ENCODE measurements around the gene OPHN1. TPM values are rescaled to one million over a fixed set of nuclear protein-coding genes. Genes with fewer than 3 reads are reported as not detected.

The OPHN1 gene, protein sequence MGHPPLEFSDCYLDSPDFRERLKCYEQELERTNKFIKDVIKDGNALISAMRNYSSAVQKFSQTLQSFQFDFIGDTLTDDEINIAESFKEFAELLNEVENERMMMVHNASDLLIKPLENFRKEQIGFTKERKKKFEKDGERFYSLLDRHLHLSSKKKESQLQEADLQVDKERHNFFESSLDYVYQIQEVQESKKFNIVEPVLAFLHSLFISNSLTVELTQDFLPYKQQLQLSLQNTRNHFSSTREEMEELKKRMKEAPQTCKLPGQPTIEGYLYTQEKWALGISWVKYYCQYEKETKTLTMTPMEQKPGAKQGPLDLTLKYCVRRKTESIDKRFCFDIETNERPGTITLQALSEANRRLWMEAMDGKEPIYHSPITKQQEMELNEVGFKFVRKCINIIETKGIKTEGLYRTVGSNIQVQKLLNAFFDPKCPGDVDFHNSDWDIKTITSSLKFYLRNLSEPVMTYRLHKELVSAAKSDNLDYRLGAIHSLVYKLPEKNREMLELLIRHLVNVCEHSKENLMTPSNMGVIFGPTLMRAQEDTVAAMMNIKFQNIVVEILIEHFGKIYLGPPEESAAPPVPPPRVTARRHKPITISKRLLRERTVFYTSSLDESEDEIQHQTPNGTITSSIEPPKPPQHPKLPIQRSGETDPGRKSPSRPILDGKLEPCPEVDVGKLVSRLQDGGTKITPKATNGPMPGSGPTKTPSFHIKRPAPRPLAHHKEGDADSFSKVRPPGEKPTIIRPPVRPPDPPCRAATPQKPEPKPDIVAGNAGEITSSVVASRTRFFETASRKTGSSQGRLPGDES
- polyA plus RNA-seq (2013), result 4.2 and 6.3 TPM in 2 replicates

DNA sequence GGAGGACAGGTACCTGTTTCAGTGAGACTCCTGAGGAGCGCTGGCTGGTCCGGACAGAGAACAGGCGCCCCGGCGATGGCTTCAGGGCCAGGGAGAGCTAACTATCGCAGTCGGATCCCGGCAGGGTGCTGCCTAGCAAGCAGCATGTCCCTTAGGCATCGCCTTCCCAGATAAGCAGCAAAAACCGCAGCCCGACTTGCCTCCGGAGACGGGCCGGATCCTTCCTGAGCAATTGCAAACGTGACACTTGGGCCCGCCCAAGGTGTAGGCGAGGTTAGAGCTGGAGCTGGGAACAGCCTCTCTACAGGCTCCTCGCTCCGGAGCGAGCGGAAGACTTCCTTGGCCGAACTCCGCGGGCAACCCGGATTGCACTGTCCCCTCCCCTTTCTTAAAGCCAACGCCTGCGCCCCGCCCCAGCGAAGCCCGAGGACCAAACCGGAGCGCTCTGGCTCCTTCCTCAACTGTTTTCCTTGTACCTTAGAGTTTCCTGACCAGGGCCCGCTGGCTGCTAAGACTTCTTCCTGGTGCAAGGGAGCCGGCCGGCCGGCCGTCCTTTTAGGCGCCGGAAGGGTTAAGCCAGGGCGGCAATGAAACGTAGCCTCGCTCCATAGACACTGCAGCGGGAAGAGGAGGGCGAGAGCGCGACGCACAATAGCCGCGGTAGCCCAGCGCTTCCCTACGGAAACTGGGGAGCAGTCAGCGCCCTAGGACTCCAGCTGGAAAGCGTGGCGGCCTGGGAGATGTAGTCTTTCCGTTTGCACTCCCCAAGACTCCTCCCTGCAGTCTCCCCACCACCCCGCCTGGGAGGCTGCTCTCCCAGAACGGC is at the start of gene OPHN1:
OPHN1 (minus strand) TSS at position 341 of the 826 bp plus-strand sequence. CDS start 475 bp downstream, outside the sequence.
- no CpG with 5 or more reads among the region's 57 CpGs for WGBS (ENCODE audit: extremely low coverage, insufficient coverage, insufficient read length)
- Histone ChIP-seq H2BK5ac (ENCODE audit: low read depth, low read length, poor library complexity) (peak within 1 kb of the TSS; percentile 28), H3K79me2 (ENCODE audit: control insufficient read depth, insufficient read depth, low read length, poor library complexity) (no peaks in the 10 kb centered on the region), H3K4ac (ENCODE audit: low read depth, low read length) (no peak within 1 kb of the TSS), H4K8ac (ENCODE audit: low read depth, low read length) (peak within 1 kb of the TSS; percentile 72), H2AFZ (ENCODE audit: insufficient read depth, low read length, poor library complexity) (peak within 1 kb of the TSS; percentile 45), H3K36me3 (ENCODE audit: control insufficient read depth in 1 of 2, insufficient read depth in 2 of 2, low read length in 2 of 2) (no peaks in the 10 kb centered on the region), H3K23ac (ENCODE audit: low read length) (no peak within 1 kb of the TSS), H3K9me3 (ENCODE audit: insufficient read depth, low read depth, low read length) (peaks cover 2% of the 10 kb centered on the region), H2BK120ac (ENCODE audit: insufficient read depth, low read length, poor library complexity) (peak within 1 kb of the TSS; percentile 82), H3K4me2 (ENCODE audit: low read length) (peak within 1 kb of the TSS; percentile 84), H2BK12ac (ENCODE audit: low read length) (no peak within 1 kb of the TSS), H3K4me3 (ENCODE audit: low read depth, low read length) (peak within 1 kb of the TSS; percentile 75), H3K79me1 (ENCODE audit: low read length) (peaks cover 4% of the 10 kb centered on the region), H4K12ac (ENCODE audit: low read depth, low read length) (peak within 1 kb of the TSS; percentile 61), H3K14ac (ENCODE audit: low read length) (peak within 1 kb of the TSS; percentile 4), H2AK5ac (ENCODE audit: low read length) (no peak within 1 kb of the TSS), H3K18ac (ENCODE audit: low read length) (peak within 1 kb of the TSS; percentile 32), H3K27ac (ENCODE audit: low read depth, low read length) (peak within 1 kb of the TSS; percentile 73), H4K91ac (ENCODE audit: low read depth, low read length) (peak within 1 kb of the TSS; percentile 50), H3K9ac (ENCODE audit: low read length) (no peak within 1 kb of the TSS), H3K4me1 (ENCODE audit: control insufficient read depth in 1 of 2, insufficient read depth in 2 of 2, low read length in 2 of 2) (peaks cover 0 to 4% of the 10 kb centered on the region in 2 experiments), H3K27me3 (ENCODE audit: insufficient read depth, low read length) (no peaks in the 10 kb centered on the region)
- peak; percentile 75 to 80 for DNase-seq

DNA sequence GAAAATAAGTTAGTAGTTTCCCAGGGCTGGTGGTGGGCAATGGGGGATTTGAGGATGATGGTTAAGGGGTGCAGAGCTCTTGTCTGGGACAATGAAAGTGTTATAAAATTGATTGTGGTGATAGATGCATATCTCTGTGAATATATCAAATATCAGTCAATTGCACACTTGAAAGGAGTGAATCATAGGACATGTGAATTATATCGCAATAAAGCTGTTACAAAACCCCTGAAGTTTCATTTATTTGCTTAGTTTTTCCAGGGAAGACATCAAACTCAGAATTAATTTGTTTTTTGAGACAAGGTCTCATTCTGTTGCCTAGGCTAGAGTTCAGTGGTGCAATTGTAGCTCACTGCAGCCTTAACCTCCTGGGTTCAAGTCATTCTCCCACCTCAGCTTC is 47.7 kb upstream of the OPHN1 start:
- Histone ChIP-seq H4K91ac (ENCODE audit: low read depth, low read length) (no peak overlapping the region), H3K79me2 (ENCODE audit: control insufficient read depth, insufficient read depth, low read length, poor library complexity) (no peaks in the 10 kb centered on the region), H3K79me1 (ENCODE audit: low read length) (no peaks in the 10 kb centered on the region), H3K9ac (ENCODE audit: low read length) (no peak overlapping the region), H2AFZ (ENCODE audit: insufficient read depth, low read length, poor library complexity) (no peak overlapping the region), H4K8ac (ENCODE audit: low read depth, low read length) (no peak overlapping the region), H2BK5ac (ENCODE audit: low read depth, low read length, poor library complexity) (no peak overlapping the region), H4K12ac (ENCODE audit: low read depth, low read length) (no peak overlapping the region), H2BK120ac (ENCODE audit: insufficient read depth, low read length, poor library complexity) (no peak overlapping the region), H3K4me1 (ENCODE audit: control insufficient read depth in 1 of 2, insufficient read depth in 2 of 2, low read length in 2 of 2) (no peaks in the 10 kb centered on the region), H3K18ac (ENCODE audit: low read length) (no peak overlapping the region), H2AK5ac (ENCODE audit: low read length) (no peak overlapping the region), H3K14ac (ENCODE audit: low read length) (no peak overlapping the region), H3K36me3 (ENCODE audit: control insufficient read depth in 1 of 2, insufficient read depth in 2 of 2, low read length in 2 of 2) (no peaks in the 10 kb centered on the region), H3K4ac (ENCODE audit: low read depth, low read length) (no peak overlapping the region), H3K4me2 (ENCODE audit: low read length) (no peak overlapping the region), H3K27me3 (ENCODE audit: insufficient read depth, low read length) (no peaks in the 10 kb centered on the region), H3K27ac (ENCODE audit: low read depth, low read length) (no peak overlapping the region), H3K4me3 (ENCODE audit: low read depth, low read length) (no peak overlapping the region), H2BK12ac (ENCODE audit: low read length) (no peak overlapping the region), H3K9me3 (ENCODE audit: insufficient read depth, low read depth, low read length) (no peaks in the 10 kb centered on the region), H3K23ac (ENCODE audit: low read length) (no peak overlapping the region)
- DNase-seq, result no peak
- no CpG with 5 or more reads among the region's 1 CpG for WGBS (ENCODE audit: extremely low coverage, insufficient coverage, insufficient read length)

DNA sequence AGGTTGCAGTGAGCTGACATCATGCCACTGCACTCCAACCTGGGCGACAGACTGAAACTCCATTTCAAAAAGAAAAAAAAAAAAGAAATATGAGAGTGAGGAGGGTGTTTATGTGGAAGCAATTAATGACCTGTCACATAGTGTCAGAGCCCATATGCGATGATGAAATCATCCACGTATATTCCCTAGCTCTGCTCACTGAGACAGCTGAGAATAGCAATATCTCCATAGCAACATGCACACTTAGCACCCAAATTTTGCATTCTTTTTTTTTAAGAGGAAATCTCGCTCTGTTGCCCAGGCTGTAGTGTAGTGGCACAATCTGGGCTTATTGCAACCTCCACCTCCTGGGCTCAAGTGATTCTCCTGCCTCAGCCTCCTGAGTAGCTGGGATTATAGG is 31.5 kb upstream of the OPHN1 start:
- H4K8ac ChIP-seq (ENCODE audit: low read depth, low read length), result no peak overlapping the region
- no peak overlapping the region for H3K18ac ChIP-seq (ENCODE audit: low read length)
- H3K9me3 ChIP-seq (ENCODE audit: insufficient read depth, low read depth, low read length), result no peaks in the 10 kb centered on the region
- H3K27ac ChIP-seq (ENCODE audit: low read depth, low read length), result no peak overlapping the region
- no peak overlapping the region for H2AK5ac ChIP-seq (ENCODE audit: low read length)
- no peak overlapping the region for H2BK5ac ChIP-seq (ENCODE audit: low read depth, low read length, poor library complexity)
- H2BK12ac ChIP-seq (ENCODE audit: low read length), result no peak overlapping the region
- WGBS (ENCODE audit: extremely low coverage, insufficient coverage, insufficient read length), result no CpG with 5 or more reads among the region's 4 CpGs
- H3K9ac ChIP-seq (ENCODE audit: low read length), result no peak overlapping the region
- H3K79me1 ChIP-seq (ENCODE audit: low read length), result no peaks in the 10 kb centered on the region
- H3K4ac ChIP-seq (ENCODE audit: low read depth, low read length), result no peak overlapping the region
- H2AFZ ChIP-seq (ENCODE audit: insufficient read depth, low read length, poor library complexity), result no peak overlapping the region
- peaks cover 0 to 2% of the 10 kb centered on the region in 2 experiments for H3K4me1 ChIP-seq (ENCODE audit: control insufficient read depth in 1 of 2, insufficient read depth in 2 of 2, low read length in 2 of 2)
- H3K79me2 ChIP-seq (ENCODE audit: control insufficient read depth, insufficient read depth, low read length, poor library complexity), result no peaks in the 10 kb centered on the region
- no peak overlapping the region for H4K91ac ChIP-seq (ENCODE audit: low read depth, low read length)
- no peak overlapping the region for H4K12ac ChIP-seq (ENCODE audit: low read depth, low read length)
- no peak overlapping the region for H2BK120ac ChIP-seq (ENCODE audit: insufficient read depth, low read length, poor library complexity)
- H3K4me2 ChIP-seq (ENCODE audit: low read length), result no peak overlapping the region
- peak; percentile 8 to 71 for DNase-seq
- no peak overlapping the region for H3K23ac ChIP-seq (ENCODE audit: low read length)
- no peaks in the 10 kb centered on the region for H3K27me3 ChIP-seq (ENCODE audit: insufficient read depth, low read length)
- H3K4me3 ChIP-seq (ENCODE audit: low read depth, low read length), result no peak overlapping the region
- H3K14ac ChIP-seq (ENCODE audit: low read length), result no peak overlapping the region
- no peaks in the 10 kb centered on the region for H3K36me3 ChIP-seq (ENCODE audit: control insufficient read depth in 1 of 2, insufficient read depth in 2 of 2, low read length in 2 of 2)

DNA sequence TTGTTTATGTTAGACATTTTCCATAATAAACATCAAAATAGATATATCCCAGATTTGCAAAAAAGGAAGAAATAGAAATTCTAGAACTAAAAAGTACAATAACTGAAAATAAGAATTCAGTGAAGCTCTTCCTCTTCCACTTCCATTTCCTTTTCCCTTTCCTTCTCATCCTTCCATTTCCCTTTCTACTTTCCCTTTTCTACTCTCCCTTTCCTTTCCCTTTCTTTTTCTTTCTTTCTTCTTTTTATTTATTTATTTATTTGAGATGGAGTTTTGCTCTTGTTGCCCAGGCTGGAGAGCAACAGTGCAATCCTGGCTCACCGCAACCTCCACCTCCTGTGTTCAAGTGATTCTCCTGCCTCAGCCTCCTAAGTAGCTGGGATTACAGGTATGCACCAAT is 30.6 kb upstream of the OPHN1 start:
- H2AFZ ChIP-seq (ENCODE audit: insufficient read depth, low read length, poor library complexity), result no peak overlapping the region
- no peak overlapping the region for H2BK120ac ChIP-seq (ENCODE audit: insufficient read depth, low read length, poor library complexity)
- no peak overlapping the region for H2BK5ac ChIP-seq (ENCODE audit: low read depth, low read length, poor library complexity)
- no peak overlapping the region for H3K4me3 ChIP-seq (ENCODE audit: low read depth, low read length)
- H3K36me3 ChIP-seq (ENCODE audit: control insufficient read depth in 1 of 2, insufficient read depth in 2 of 2, low read length in 2 of 2), result no peaks in the 10 kb centered on the region
- no peak overlapping the region for H3K4me2 ChIP-seq (ENCODE audit: low read length)
- H4K91ac ChIP-seq (ENCODE audit: low read depth, low read length), result no peak overlapping the region
- H4K12ac ChIP-seq (ENCODE audit: low read depth, low read length), result no peak overlapping the region
- peaks cover 0 to 2% of the 10 kb centered on the region in 2 experiments for H3K4me1 ChIP-seq (ENCODE audit: control insufficient read depth in 1 of 2, insufficient read depth in 2 of 2, low read length in 2 of 2)
- no peak overlapping the region for H3K18ac ChIP-seq (ENCODE audit: low read length)
- H3K4ac ChIP-seq (ENCODE audit: low read depth, low read length), result no peak overlapping the region
- DNase-seq, result no peak
- H3K27me3 ChIP-seq (ENCODE audit: insufficient read depth, low read length), result no peaks in the 10 kb centered on the region
- H2BK12ac ChIP-seq (ENCODE audit: low read length), result no peak overlapping the region
- H3K23ac ChIP-seq (ENCODE audit: low read length), result no peak overlapping the region
- H3K9me3 ChIP-seq (ENCODE audit: insufficient read depth, low read depth, low read length), result no peaks in the 10 kb centered on the region
- WGBS (ENCODE audit: extremely low coverage, insufficient coverage, insufficient read length), result no CpG with 5 or more reads among the region's 1 CpG
- H3K9ac ChIP-seq (ENCODE audit: low read length), result no peak overlapping the region
- no peaks in the 10 kb centered on the region for H3K79me2 ChIP-seq (ENCODE audit: control insufficient read depth, insufficient read depth, low read length, poor library complexity)
- no peak overlapping the region for H4K8ac ChIP-seq (ENCODE audit: low read depth, low read length)
- H2AK5ac ChIP-seq (ENCODE audit: low read length), result no peak overlapping the region
- H3K14ac ChIP-seq (ENCODE audit: low read length), result no peak overlapping the region
- H3K27ac ChIP-seq (ENCODE audit: low read depth, low read length), result no peak overlapping the region
- H3K79me1 ChIP-seq (ENCODE audit: low read length), result no peaks in the 10 kb centered on the region

Data from trophoblast cell (in vitro differentiated cells and primary cell).